AG09309 (cell line): ENCODE results near the gene PAM.

ENCODE experiments used
- DNase-seq: peaks from one replicate; pipeline ENCODE4 v3.0.0-alpha.2; 2010; ENCODE audit warnings: low read depth
- H3K4me3 ChIP-seq: 2 replicates; pipeline ENCODE4 v1.5.1; 2011; ENCODE audit warnings: mild to moderate bottlenecking, low read depth, low read length, moderate library complexity; ENCODE audit not compliant: control insufficient read depth
- TF ChIP-seq, protein P1 (sequence below): IDR thresholded peaks from 2 replicates; pipeline ENCODE4 v1.5.1; 2011; ENCODE audit warnings: mild to moderate bottlenecking, low read depth, low read length, inconsistent platforms; ENCODE audit not compliant: insufficient read depth, control insufficient read depth; ENCODE audit errors: missing control alignments

The PAM gene

DNA sequence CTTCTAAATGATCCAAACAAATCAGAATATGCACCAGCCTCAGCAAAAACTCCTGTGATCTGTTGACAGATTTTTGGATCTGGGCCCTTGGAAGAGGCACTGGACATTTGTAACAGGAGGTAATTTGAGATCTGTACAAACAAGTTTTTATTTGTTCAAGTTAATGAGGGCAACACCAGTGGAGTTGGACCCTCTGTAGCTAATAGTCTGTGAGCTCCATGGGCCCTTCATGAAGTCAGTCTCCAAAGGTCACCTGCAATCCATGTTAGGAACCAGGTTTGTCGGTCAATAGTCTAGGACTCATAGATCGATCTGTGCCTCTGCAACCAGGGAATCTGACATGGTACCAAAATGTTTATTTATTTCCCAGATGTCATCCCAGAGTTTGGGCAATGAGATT lies 40.9 kb downstream of the PAM start:
- no peak for DNase-seq
- H3K4me3 ChIP-seq: no peak overlapping the region
- TF ChIP-seq, protein P1, sequence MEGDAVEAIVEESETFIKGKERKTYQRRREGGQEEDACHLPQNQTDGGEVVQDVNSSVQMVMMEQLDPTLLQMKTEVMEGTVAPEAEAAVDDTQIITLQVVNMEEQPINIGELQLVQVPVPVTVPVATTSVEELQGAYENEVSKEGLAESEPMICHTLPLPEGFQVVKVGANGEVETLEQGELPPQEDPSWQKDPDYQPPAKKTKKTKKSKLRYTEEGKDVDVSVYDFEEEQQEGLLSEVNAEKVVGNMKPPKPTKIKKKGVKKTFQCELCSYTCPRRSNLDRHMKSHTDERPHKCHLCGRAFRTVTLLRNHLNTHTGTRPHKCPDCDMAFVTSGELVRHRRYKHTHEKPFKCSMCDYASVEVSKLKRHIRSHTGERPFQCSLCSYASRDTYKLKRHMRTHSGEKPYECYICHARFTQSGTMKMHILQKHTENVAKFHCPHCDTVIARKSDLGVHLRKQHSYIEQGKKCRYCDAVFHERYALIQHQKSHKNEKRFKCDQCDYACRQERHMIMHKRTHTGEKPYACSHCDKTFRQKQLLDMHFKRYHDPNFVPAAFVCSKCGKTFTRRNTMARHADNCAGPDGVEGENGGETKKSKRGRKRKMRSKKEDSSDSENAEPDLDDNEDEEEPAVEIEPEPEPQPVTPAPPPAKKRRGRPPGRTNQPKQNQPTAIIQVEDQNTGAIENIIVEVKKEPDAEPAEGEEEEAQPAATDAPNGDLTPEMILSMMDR: no peak

DNA sequence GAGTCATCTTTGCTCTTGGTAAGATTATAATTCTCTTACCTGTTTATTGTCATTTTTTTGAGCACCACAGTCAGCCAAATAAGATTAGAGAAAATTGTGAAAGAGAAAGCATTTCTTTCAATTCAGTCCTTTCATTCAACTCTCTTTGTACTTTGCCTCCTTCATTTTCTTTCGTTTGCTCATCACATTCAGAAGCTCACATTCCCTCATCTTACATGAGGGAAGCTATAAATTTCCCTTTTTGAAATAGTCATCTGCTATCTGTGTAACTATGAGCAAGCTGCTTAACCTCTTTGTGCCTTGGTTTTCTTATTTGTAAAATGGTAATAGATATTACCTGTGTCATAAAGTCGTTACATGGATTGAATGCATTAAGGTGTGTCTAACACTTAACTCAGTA lies 41.4 kb downstream of the PAM start:
- no peak for DNase-seq
- TF ChIP-seq, protein P1: no peak
- H3K4me3 ChIP-seq: no peak overlapping the region

DNA sequence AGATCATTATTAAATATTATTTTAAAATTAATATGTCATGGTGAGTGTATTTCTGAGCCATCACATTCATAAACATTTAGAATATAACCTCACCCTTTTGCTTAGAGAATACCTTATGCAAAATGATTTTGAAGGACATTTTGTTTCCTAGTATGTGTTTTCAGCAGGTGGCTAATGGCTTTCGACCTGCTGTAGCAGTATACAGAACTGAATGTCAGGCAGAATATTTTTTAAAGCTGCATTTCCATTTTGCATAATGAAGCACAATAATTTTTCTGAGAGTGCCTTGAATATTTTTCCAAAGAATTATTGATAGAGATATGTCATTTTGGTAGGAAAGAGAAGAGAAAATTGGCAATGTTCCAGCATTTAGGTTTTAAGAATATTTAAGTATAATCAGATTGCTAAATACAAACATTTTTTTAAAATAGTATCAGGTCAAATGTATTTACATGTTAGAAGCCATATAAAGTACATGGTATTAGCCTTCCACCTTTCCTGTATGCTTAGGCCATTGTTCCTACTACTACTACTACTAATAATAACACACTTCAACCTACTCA lies 42.3 kb downstream of the PAM start:
- DNase-seq: no peak
- TF ChIP-seq, protein P1: no peak
- H3K4me3 ChIP-seq: no peak overlapping the region

DNA sequence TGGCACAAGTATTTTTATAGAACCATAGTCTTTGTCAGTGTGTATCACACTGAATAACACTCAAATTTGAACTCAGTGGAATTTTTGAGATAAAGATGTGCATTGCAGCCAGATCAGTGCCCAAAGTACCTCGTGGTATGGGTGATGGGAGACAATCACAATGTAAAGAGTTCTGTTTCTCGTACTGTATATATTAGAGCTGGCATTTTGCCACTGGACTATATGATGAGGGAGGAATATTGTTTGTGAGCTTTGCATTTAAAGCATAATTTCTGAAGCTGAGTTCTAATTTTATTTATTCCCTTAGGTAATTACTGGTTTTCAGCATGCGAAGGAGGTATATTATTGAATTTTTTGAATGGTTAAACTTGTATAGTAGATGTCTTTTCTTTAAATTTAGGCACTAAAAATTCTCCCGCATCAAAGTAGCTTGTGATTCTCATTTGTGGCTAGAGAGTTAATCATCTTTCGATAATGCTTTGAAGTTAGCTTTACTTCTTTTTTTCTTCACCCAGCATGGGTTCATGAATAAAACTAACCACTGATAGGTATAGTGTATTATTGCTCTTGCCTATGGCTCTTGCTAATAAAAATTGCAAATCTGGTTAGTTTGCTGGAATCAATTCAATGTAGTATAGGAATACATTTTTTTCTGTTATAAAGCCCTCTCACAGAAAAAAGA lies 43.1 kb downstream of the PAM start:
- no peak for DNase-seq
- no peak overlapping the region for H3K4me3 ChIP-seq
- TF ChIP-seq, protein P1: no peak

DNA sequence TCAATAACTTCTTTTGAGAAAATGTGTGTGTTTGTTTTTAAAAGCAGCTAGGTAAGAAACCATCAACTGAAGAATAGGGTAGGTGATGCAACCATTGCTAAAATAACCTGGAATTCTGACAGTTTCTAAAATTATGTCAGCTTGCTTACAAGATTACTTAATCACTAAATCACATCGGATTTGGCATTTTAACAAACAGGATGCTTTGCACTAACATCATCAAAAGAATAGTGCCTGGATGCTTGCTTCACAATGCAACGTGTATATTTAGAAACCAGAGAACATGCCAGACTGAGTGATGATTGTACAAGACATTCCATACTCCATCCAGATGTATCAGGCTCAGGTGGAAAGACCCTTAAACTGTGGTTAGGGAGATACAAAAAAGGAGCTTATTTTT lies 43.9 kb downstream of the PAM start:
- TF ChIP-seq, protein P1: no peak
- DNase-seq: no peak
- no peak overlapping the region for H3K4me3 ChIP-seq

DNA sequence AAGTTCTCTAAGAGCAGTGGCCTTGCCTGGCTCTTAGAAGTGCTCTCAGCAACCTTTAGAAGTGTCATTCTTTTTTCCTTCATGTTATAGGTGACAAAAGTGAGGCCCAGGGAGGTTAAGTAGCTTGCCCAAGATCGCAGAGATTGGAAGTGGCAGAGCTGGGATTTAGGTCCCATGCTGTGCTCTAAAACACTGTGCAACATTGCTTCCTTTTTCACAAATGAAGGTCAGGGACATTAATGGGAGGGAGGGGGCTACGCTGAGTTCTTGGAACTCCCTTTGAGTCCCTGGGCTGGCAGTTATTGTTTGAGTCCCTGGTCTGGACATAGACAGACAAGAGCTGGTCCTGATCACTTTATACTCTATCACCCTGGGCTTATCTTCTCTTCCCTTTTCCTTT lies 45.3 kb downstream of the PAM start:
- no peak for DNase-seq
- no peak overlapping the region for H3K4me3 ChIP-seq
- TF ChIP-seq, protein P1: no peak
